ENCODE measurements around the gene KAT2B.

The KAT2B gene

GRCh38 chr3:20145874-20146273, 105.6 kb downstream of the KAT2B start:
- H3K9me3 ChIP-seq (ENCODE audit: insufficient read depth, low read depth, low read length) = no peaks in the 10 kb centered on the region
- H2AFZ ChIP-seq (ENCODE audit: insufficient read depth, low read length, poor library complexity) = no peak overlapping the region
- no peak overlapping the region for H3K14ac ChIP-seq (ENCODE audit: low read length)
- H4K91ac ChIP-seq (ENCODE audit: low read depth, low read length) = no peak overlapping the region
- no peak overlapping the region for H4K8ac ChIP-seq (ENCODE audit: low read depth, low read length)
- no peak overlapping the region for H2BK12ac ChIP-seq (ENCODE audit: low read length)
- no peaks in the 10 kb centered on the region for H3K79me2 ChIP-seq (ENCODE audit: control insufficient read depth, insufficient read depth, low read length, poor library complexity)
- H3K4me3 ChIP-seq (ENCODE audit: low read depth, low read length) = no peak overlapping the region
- no peak overlapping the region for H3K23ac ChIP-seq (ENCODE audit: low read length)
- no peak overlapping the region for H3K9ac ChIP-seq (ENCODE audit: low read length)
- no peak overlapping the region for H3K4me2 ChIP-seq (ENCODE audit: low read length)
- H3K27ac ChIP-seq (ENCODE audit: low read depth, low read length) = peak overlapping the region; percentile 75
- H2AK5ac ChIP-seq (ENCODE audit: low read length) = no peak overlapping the region
- H3K18ac ChIP-seq (ENCODE audit: low read length) = no peak overlapping the region
- H3K4ac ChIP-seq (ENCODE audit: low read depth, low read length) = no peak overlapping the region
- H2BK5ac ChIP-seq (ENCODE audit: low read depth, low read length, poor library complexity) = no peak overlapping the region
- H3K36me3 ChIP-seq (ENCODE audit: control insufficient read depth in 1 of 2, insufficient read depth in 2 of 2, low read length in 2 of 2) = no peaks in the 10 kb centered on the region
- WGBS (ENCODE audit: extremely low coverage, insufficient coverage, insufficient read length) = no CpG with 5 or more reads among the region's 2 CpGs
- no peak overlapping the region for H4K12ac ChIP-seq (ENCODE audit: low read depth, low read length)
- H2BK120ac ChIP-seq (ENCODE audit: insufficient read depth, low read length, poor library complexity) = no peak overlapping the region
- H3K27me3 ChIP-seq (ENCODE audit: insufficient read depth, low read length) = no peaks in the 10 kb centered on the region
- peaks cover 0 to 2% of the 10 kb centered on the region in 2 experiments for H3K4me1 ChIP-seq (ENCODE audit: control insufficient read depth in 1 of 2, insufficient read depth in 2 of 2, low read length in 2 of 2)
- no peak for DNase-seq
- H3K79me1 ChIP-seq (ENCODE audit: low read length) = no peaks in the 10 kb centered on the region

GRCh38 chr3:20146301-20146700, 106.1 kb downstream of the KAT2B start:
- Histone ChIP-seq H4K8ac (ENCODE audit: low read depth, low read length) (no peak overlapping the region), H3K36me3 (ENCODE audit: control insufficient read depth in 1 of 2, insufficient read depth in 2 of 2, low read length in 2 of 2) (no peaks in the 10 kb centered on the region), H2BK5ac (ENCODE audit: low read depth, low read length, poor library complexity) (no peak overlapping the region), H2BK120ac (ENCODE audit: insufficient read depth, low read length, poor library complexity) (no peak overlapping the region), H3K9ac (ENCODE audit: low read length) (no peak overlapping the region), H3K4ac (ENCODE audit: low read depth, low read length) (no peak overlapping the region), H3K4me3 (ENCODE audit: low read depth, low read length) (no peak overlapping the region), H3K23ac (ENCODE audit: low read length) (no peak overlapping the region), H3K27ac (ENCODE audit: low read depth, low read length) (peak overlapping the region; percentile 32), H3K9me3 (ENCODE audit: insufficient read depth, low read depth, low read length) (no peaks in the 10 kb centered on the region), H2AFZ (ENCODE audit: insufficient read depth, low read length, poor library complexity) (no peak overlapping the region), H4K91ac (ENCODE audit: low read depth, low read length) (no peak overlapping the region), H4K12ac (ENCODE audit: low read depth, low read length) (no peak overlapping the region), H3K27me3 (ENCODE audit: insufficient read depth, low read length) (no peaks in the 10 kb centered on the region), H2BK12ac (ENCODE audit: low read length) (no peak overlapping the region), H3K4me1 (ENCODE audit: control insufficient read depth in 1 of 2, insufficient read depth in 2 of 2, low read length in 2 of 2) (peaks cover 0 to 2% of the 10 kb centered on the region in 2 experiments), H3K14ac (ENCODE audit: low read length) (no peak overlapping the region), H3K18ac (ENCODE audit: low read length) (no peak overlapping the region), H2AK5ac (ENCODE audit: low read length) (no peak overlapping the region), H3K4me2 (ENCODE audit: low read length) (peak overlapping the region; percentile 16), H3K79me1 (ENCODE audit: low read length) (no peaks in the 10 kb centered on the region), H3K79me2 (ENCODE audit: control insufficient read depth, insufficient read depth, low read length, poor library complexity) (no peaks in the 10 kb centered on the region)
- peak; percentile 4 to 81 for DNase-seq
- WGBS (ENCODE audit: extremely low coverage, insufficient coverage, insufficient read length) = no CpG with 5 or more reads among the region's 8 CpGs

GRCh38 chr3:20147361-20147760, 107.1 kb downstream of the KAT2B start:
- no peak overlapping the region for H2BK120ac ChIP-seq (ENCODE audit: insufficient read depth, low read length, poor library complexity)
- H3K27me3 ChIP-seq (ENCODE audit: insufficient read depth, low read length) = no peaks in the 10 kb centered on the region
- no peaks in the 10 kb centered on the region for H3K9me3 ChIP-seq (ENCODE audit: insufficient read depth, low read depth, low read length)
- no peak overlapping the region for H3K18ac ChIP-seq (ENCODE audit: low read length)
- no peak overlapping the region for H3K4me2 ChIP-seq (ENCODE audit: low read length)
- H3K4me1 ChIP-seq (ENCODE audit: control insufficient read depth in 1 of 2, insufficient read depth in 2 of 2, low read length in 2 of 2) = peaks cover 0 to 2% of the 10 kb centered on the region in 2 experiments
- no peak overlapping the region for H4K8ac ChIP-seq (ENCODE audit: low read depth, low read length)
- no peak overlapping the region for H2BK12ac ChIP-seq (ENCODE audit: low read length)
- H3K27ac ChIP-seq (ENCODE audit: low read depth, low read length) = no peak overlapping the region
- no peaks in the 10 kb centered on the region for H3K79me2 ChIP-seq (ENCODE audit: control insufficient read depth, insufficient read depth, low read length, poor library complexity)
- no peak overlapping the region for H4K91ac ChIP-seq (ENCODE audit: low read depth, low read length)
- no peak overlapping the region for H2AK5ac ChIP-seq (ENCODE audit: low read length)
- no peak overlapping the region for H4K12ac ChIP-seq (ENCODE audit: low read depth, low read length)
- no peak overlapping the region for H2BK5ac ChIP-seq (ENCODE audit: low read depth, low read length, poor library complexity)
- H3K9ac ChIP-seq (ENCODE audit: low read length) = no peak overlapping the region
- H3K4me3 ChIP-seq (ENCODE audit: low read depth, low read length) = no peak overlapping the region
- H3K14ac ChIP-seq (ENCODE audit: low read length) = no peak overlapping the region
- H3K23ac ChIP-seq (ENCODE audit: low read length) = no peak overlapping the region
- H2AFZ ChIP-seq (ENCODE audit: insufficient read depth, low read length, poor library complexity) = no peak overlapping the region
- H3K4ac ChIP-seq (ENCODE audit: low read depth, low read length) = no peak overlapping the region
- H3K79me1 ChIP-seq (ENCODE audit: low read length) = no peaks in the 10 kb centered on the region
- no peaks in the 10 kb centered on the region for H3K36me3 ChIP-seq (ENCODE audit: control insufficient read depth in 1 of 2, insufficient read depth in 2 of 2, low read length in 2 of 2)
- no peak for DNase-seq

GRCh38 chr3:20148466-20148865, 108.2 kb downstream of the KAT2B start:
- Histone ChIP-seq H3K23ac (ENCODE audit: low read length) (no peak overlapping the region), H4K8ac (ENCODE audit: low read depth, low read length) (no peak overlapping the region), H3K79me1 (ENCODE audit: low read length) (no peaks in the 10 kb centered on the region), H2AFZ (ENCODE audit: insufficient read depth, low read length, poor library complexity) (no peak overlapping the region), H3K27ac (ENCODE audit: low read depth, low read length) (no peak overlapping the region), H3K9me3 (ENCODE audit: insufficient read depth, low read depth, low read length) (no peaks in the 10 kb centered on the region), H3K14ac (ENCODE audit: low read length) (no peak overlapping the region), H3K18ac (ENCODE audit: low read length) (no peak overlapping the region), H3K4me2 (ENCODE audit: low read length) (no peak overlapping the region), H4K91ac (ENCODE audit: low read depth, low read length) (no peak overlapping the region), H3K79me2 (ENCODE audit: control insufficient read depth, insufficient read depth, low read length, poor library complexity) (no peaks in the 10 kb centered on the region), H2AK5ac (ENCODE audit: low read length) (no peak overlapping the region), H2BK5ac (ENCODE audit: low read depth, low read length, poor library complexity) (no peak overlapping the region), H3K9ac (ENCODE audit: low read length) (no peak overlapping the region), H3K27me3 (ENCODE audit: insufficient read depth, low read length) (no peaks in the 10 kb centered on the region), H3K36me3 (ENCODE audit: control insufficient read depth in 1 of 2, insufficient read depth in 2 of 2, low read length in 2 of 2) (no peaks in the 10 kb centered on the region), H3K4me3 (ENCODE audit: low read depth, low read length) (no peak overlapping the region), H2BK120ac (ENCODE audit: insufficient read depth, low read length, poor library complexity) (no peak overlapping the region), H4K12ac (ENCODE audit: low read depth, low read length) (no peak overlapping the region), H2BK12ac (ENCODE audit: low read length) (no peak overlapping the region), H3K4me1 (ENCODE audit: control insufficient read depth in 1 of 2, insufficient read depth in 2 of 2, low read length in 2 of 2) (peaks cover 0 to 2% of the 10 kb centered on the region in 2 experiments), H3K4ac (ENCODE audit: low read depth, low read length) (no peak overlapping the region)
- no CpG with 5 or more reads among the region's 10 CpGs for WGBS (ENCODE audit: extremely low coverage, insufficient coverage, insufficient read length)
- DNase-seq = no peak
